SK-N-DZ (cell line): ENCODE measurements around the gene PPARG.
A peak's percentile ranks its signal among the peaks of the same experiment; 100 is the strongest.

Source experiments
- DNase-seq: peaks from one replicate; pipeline ENCODE4 v3.0.0-alpha.2; 2015; ENCODE audit warnings: low spot score

PPARG gene

DNA sequence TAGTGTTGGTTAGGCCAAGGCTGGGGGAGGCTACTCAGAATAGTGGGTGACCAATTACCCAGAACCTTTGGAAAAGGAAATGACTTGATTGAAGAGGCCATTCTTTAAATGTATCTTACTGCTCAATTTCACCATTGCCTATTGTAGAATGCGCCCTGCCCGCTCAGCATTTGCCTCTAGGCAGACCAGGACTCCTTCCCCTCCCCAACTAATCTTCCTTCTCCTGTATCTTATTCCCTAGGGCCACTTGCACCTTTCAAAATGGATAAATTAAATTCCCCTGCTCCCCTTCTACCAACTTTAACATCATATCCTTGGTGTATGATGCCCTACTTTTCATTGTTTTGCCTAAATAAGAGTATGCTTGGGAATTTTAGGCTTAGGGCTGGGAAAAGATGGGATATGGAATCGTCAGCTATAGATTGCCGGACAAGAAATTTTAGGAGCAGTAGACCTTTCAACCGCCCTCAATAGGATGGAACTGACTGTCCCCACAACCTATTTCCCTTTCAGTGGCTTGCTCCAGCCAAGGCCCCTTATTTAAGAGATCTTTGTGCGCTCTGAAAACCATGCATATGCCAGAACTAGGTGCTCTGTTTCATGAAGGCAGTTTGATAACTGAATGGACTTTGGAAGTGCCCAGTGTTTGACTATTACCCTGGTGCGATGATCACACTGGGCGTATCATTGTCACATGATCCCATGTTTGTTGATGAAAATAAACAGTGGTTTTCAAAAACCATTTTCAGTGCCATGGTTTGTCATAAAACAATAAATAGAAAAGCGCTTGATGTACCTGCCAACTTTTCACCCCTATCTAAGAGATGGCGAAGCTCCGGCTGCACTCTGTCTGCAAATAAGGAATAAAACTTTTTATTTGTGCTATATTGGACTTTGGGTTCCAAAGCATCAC lies 121.1 kb downstream of the PPARG start:
- DNase-seq, result no peak

DNA sequence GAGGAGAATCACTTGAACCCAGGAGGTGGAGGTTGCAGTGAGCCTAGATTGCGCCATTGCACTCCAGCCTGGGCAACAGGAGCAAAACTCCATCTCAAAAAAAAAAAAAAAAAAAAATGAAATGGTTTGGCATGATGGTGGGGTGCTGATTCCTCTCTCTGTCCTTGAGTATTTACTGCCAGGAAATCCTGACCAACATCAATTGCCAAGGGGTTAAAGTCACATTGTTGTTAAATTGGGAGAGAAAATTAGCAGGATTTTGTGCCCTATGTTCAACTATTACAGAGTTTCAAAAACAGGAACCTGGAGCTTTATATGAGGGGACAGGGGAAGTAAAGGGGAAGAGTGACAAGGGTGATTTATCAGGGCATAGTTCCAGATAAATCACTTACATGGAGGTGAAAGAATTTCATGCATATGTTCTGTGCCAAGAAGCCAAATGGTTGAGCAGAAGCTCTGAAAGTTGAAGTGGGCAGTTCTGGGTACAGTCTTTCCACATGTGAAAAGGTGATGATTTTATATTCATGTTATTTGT lies 124.9 kb downstream of the PPARG start:
- DNase-seq, result no peak

DNA sequence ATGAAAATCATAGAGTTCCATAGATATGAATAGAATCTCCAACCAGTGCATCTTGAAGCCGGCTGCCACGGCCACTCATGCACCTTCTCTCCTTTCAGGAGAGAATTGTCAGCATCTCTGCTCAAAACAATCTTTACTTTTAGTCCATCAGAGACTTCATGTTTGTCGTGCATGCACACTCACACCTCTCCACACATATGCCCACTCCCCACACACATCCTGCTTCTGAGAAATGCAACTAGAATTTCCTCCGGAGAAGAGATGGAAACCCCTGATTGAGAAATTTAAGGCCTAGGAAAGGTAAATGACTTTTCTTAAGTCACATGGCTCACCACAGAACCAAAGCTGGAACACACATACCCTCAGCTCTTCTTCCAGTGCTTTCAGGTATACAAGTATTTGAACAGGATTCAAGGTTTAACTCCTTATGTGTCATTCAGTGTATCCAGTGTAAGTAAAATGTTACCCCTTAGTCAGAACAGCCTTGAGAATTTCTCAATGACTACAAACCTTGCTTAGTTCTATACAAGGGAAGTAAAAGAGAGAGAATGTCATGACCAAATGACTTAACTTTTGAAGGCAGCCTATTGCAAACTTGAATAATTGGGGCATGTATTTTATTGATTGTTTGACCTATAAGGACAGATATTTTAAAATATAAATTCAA lies 126.3 kb downstream of the PPARG start:
- no peak for DNase-seq

- no peak for DNase-seq
These were observed 127.9 kb downstream of the PPARG start for GRCh38 chr3:12416731-12417130.

GRCh38 chr3:12420393-12420792 lies 131.5 kb downstream of the PPARG start:
- DNase-seq, result no peak

- no peak for DNase-seq
These were observed 132.3 kb downstream of the PPARG start for GRCh38 chr3:12421132-12421531.

- no peak for DNase-seq
These were observed 134.3 kb downstream of the PPARG start for GRCh38 chr3:12423131-12423530.

DNA sequence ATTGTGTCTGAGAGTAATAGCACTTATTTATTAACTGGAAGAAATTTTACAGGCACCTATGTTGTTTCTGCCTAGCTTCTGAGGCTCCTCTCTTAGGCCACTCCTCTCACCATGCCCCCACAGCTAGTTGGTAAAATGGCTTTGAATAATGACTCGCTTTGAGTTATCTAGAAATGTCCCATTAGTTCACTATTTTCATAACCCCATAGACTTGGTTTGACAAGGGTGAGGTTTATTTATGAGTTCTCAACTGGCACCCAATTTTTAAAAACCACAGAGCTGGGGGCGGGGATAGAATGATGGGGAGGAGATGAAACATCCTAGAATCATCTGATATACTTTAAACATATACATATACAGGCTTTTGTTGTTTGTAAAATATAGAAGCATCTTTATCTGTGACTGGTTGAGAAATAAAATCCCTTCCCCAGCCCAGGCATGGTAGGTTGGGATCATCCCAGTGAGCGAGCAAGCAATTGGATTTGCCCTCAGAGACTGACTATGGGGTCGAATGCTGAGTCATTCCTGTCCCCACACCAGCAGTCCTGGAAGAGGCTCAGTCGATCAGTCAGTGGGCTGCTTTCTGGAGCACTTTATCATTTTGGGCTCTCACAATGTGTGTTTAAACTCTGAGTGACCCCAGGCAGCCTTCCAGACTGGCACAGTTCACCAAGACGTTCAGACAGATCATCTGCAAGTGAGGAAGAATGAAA lies 135.2 kb downstream of the PPARG start:
- no peak for DNase-seq

DNA sequence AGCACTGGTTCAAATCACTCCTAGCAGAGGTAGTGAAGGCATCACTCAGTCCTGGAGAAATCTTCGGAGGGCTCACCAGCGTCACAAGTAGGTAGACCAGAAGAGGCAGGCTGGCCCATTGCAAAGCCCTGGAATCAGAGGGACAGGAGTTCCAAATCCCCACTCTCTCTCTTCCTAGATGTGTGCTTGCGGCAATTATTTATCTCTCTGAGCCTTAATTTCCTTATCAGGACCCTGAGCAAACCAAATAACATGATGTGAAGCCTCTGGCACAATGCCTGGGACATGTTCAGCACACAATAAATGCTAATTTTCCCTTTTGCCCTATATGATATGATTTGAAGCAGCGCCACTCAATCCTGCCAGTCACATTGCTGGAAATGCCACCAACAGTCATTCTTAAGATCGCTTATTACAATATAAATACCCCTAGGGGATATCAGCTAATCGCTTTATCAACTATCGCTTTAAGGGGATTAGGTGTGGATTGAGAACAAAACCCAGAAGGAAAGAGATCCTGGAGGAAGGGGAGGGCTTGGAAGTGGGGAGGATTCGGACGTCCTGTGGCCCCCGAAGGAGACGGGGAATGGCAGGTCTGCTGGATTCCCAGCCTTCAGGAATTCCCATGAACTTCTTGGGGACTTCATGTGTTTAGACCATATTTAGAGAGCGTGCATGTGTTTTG lies 135.9 kb downstream of the PPARG start:
- DNase-seq, result no peak

DNA sequence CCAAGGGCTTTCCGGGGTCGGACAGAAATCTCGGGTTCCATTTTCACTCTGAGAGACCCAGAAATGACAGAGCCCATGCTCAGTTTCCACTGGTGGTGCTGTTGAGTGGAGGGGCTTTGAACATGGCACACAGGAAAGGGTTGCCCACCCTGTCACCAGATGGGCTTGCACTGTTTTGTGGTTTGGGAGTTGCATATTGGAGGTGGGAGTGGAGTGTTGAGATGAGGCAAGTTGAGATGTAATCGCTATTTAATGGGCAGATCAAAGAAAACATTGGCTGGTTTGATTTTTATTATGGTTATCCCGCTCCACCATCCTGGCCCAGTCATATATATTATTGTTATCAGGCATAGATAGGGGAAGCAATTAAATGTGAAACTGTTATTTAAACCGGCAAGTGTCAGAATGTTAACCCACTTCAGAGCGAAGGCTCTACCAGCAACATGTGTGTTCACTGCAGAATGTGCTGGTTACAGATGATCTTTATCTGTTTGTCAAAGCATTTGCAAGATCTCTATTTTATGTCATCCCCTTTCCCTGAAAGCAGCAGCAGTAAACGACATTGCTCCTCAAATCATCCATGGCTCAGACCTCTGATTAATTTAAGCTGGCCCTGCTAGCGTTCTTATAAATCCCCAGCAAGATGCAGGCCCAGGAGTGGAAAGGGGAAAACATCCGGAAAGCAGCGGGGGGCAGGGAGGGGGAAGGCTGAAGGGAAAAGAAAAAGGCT lies 137.1 kb downstream of the PPARG start:
- peak; percentile 58 for DNase-seq

DNA sequence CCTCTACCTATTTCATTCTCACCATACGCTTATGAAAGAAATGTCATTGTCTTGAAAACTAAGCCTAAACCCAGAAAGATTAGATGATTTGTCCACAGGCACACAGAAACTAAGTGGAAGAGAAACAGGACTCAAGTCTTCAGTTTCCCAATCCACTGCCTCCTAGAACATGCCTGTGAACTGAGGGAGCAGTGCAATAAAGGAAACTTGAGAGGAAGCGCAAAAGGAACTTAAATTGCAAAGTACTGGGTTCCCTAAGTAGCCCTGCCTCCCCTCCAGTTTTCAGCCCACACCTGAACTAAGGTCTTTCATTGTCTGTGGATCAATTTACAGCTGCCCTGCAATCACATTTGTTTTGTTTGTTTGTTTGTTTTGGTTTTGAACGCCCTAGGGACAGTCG lies 138.7 kb downstream of the PPARG start:
- no peak for DNase-seq

DNA sequence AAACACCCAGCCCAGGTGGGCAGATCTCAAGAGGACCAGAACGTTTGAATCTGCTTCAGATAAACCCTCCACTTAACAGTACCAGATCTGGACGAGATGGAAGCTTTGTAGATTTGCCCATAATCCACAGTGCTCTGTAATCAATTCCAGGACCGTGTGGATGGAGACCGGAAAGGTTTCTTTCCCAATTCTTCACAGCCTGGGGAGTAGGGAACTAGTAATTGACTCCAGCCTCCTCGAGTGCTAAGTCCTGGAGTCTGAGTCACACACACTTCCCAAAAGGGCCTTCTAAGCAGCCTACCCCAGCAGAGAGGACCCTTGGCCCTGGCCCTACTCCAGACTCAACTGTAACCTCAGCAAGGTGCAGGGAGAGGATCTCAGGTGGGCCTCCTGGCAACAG lies 139.3 kb downstream of the PPARG start:
- DNase-seq, result no peak

DNA sequence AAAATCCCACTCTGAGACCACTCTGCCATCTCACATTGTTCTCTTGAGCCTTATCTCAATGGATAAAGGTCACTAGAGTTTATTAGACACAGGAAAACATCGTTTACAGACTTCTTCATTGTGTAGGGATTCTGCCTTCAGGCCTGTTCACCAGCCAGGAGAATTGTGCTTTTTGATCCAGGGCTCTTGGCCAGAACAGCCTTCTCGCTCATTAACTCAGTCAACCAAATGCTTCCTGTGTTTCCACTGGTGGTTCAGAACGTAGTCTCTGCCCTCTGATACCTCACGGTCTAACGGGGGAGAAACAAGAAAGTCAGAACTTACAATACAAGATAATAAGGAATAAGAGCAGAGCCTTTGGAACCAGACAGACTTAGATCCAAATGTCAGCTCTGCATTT lies 141.2 kb downstream of the PPARG start:
- DNase-seq, result no peak

GRCh38 chr3:12433823-12434222 lies 145.0 kb downstream of the PPARG start:
- no peak for DNase-seq

- no peak for DNase-seq
These were observed 147.8 kb downstream of the PPARG start for GRCh38 chr3:12436514-12437220.

GRCh38 chr3:12437221-12437605 lies 148.3 kb downstream of the PPARG start:
- no peak for DNase-seq

DNA sequence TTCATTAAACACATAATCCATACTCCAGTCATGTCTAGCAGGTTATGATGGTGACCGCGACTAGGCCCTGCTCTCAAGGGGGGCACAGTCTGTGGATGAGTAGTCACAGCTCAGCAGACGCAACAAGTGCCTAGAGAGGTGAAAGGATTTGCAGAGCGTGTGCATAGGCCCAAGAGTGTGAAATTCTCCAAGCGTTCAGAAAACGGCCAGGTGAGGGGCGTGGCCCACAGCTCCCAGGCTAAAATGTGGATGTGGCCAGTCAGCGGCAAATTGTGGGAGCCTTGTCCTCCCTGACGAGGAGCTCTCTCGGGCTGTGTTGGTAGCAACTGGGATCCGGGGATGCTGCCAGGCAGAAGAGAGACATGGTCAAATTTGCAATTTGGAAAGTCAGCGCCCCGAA lies 149.0 kb downstream of the PPARG start:
- no peak for DNase-seq

GRCh38 chr3:12438318-12438717 lies 149.4 kb downstream of the PPARG start:
- DNase-seq, result no peak

GRCh38 chr3:12439161-12439940 lies 150.5 kb downstream of the PPARG start:
- DNase-seq, result no peak
